Measurements from ENCODE around the gene MEGF11.

DNA sequence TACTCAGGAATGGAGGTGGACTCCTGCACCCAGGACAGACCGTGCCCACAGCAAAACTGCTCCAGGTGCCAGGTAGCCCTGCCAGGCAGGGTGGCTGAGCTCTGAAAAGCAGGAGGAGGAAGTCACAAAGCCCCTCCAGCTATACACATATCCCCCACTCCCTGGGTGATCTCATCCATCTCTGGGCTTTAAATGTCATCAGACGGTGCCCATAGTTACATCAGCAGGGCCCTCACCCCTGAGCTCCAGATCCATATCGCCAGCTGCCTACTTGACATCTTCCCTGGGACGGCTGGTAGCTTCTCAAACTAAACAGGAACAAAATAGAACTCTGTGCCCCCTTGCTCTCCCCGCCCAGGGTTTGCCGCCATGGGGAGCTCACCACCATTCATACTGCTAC is 87.7 kb downstream of the MEGF11 start:
- TF ChIP-seq POLR2A (IDR thresholded peaks at IDR 0.05; ENCODE audit: low read depth, low read length) (no peak), TAF1 (IDR thresholded peaks at IDR 0.05; ENCODE audit: low read depth, low read length) (no peak), POLR2AphosphoS5 (IDR thresholded peaks at IDR 0.05; ENCODE audit: low read depth, low read length) (no peak), SPI1 (IDR thresholded peaks at IDR 0.05; ENCODE audit: low read depth, low read length) (no peak), POU2F2 (IDR thresholded peaks at IDR 0.05; ENCODE audit: low read depth, low read length) (no peak), PAX5 (IDR thresholded peaks at IDR 0.05; ENCODE audit: insufficient read depth, low read length, severe bottlenecking) (no peak)

All from GM12891 (cell line).